IgD-negative memory B cell (primary cell): ENCODE results near the gene DALRD3. TPM values are rescaled to one million over a fixed set of nuclear protein-coding genes. Genes with fewer than 3 reads are reported as not detected.

Source experiments
- H3K27ac Mint-ChIP-seq, 3 donors: one replicate each; pipeline ENCODE4 v1.8.0; 2020 to 2022; ENCODE audit warnings: mild to moderate bottlenecking in 3 of 3, mixed read lengths in 3 of 3, moderate library complexity in 1 of 3
- H3K27me3 Mint-ChIP-seq: one replicate; pipeline ENCODE4 v1.8.0; 2021; ENCODE audit warnings: mixed read lengths
- H3K36me3 Mint-ChIP-seq: one replicate; pipeline ENCODE4 v1.8.0; 2020; ENCODE audit warnings: mild to moderate bottlenecking, mixed read lengths
- H3K4me1 Mint-ChIP-seq, 3 donors: one replicate each; pipeline ENCODE4 v1.8.0; 2020 to 2022; ENCODE audit warnings: mixed read lengths in 3 of 3, mild to moderate bottlenecking in 1 of 3
- H3K4me3 Mint-ChIP-seq, 4 donors: one replicate each; pipeline ENCODE4 v1.8.0; 2020 to 2022; ENCODE audit warnings: mild to moderate bottlenecking in 4 of 4, mixed read lengths in 4 of 4, moderate library complexity in 3 of 4
- H3K9me3 Mint-ChIP-seq, 3 donors: one replicate each; pipeline ENCODE4 v1.8.0; 2020 to 2021; ENCODE audit warnings: mixed read lengths in 3 of 3, mild to moderate bottlenecking in 1 of 3
- polyA plus RNA-seq: library from polyadenylated mRNA; unstranded; fragments of 300-500 nt; fragmentation: Illumina TruSeq; gene quantifications from one replicate; pipeline ENCODE4 v1.2.3, GENCODE V29; 2021

Gene DALRD3
- polyA plus RNA-seq: 25.4 TPM

GRCh38 chr3:49017971-49018706 lies at the start of gene DALRD3:
Gene DALRD3 (minus strand): TSS chr3:49018580. CDS start chr3:49018564, 16 bp downstream.
- no peaks in the 10 kb centered on the region for H3K9me3 Mint-ChIP-seq
- H3K27ac Mint-ChIP-seq: peak within 1 kb of the TSS; percentile 92 to 96 (median 92)
- peaks cover 1% of the 10 kb centered on the region for H3K36me3 Mint-ChIP-seq
- peak within 1 kb of the TSS; percentile 92 to 98 (median 96) for H3K4me3 Mint-ChIP-seq
- H3K27me3 Mint-ChIP-seq: no peaks in the 10 kb centered on the region
- peaks cover 12 to 21% (median 14%) of the 10 kb centered on the region in 3 donors for H3K4me1 Mint-ChIP-seq

GRCh38 chr3:49058011-49058410 lies 39.6 kb upstream of the DALRD3 start:
- H3K27me3 Mint-ChIP-seq: no peaks in the 10 kb centered on the region
- H3K9me3 Mint-ChIP-seq: no peaks in the 10 kb centered on the region
- H3K27ac Mint-ChIP-seq: no peak overlapping the region
- H3K36me3 Mint-ChIP-seq: no peaks in the 10 kb centered on the region
- peaks cover 0 to 3% (median 2%) of the 10 kb centered on the region in 3 donors for H3K4me1 Mint-ChIP-seq
- no peak overlapping the region for H3K4me3 Mint-ChIP-seq

GRCh38 chr3:49057268-49057667 lies 38.9 kb upstream of the DALRD3 start:
- H3K9me3 Mint-ChIP-seq: no peaks in the 10 kb centered on the region
- H3K27ac Mint-ChIP-seq: no peak overlapping the region
- peaks cover 0 to 4% (median 3%) of the 10 kb centered on the region in 3 donors for H3K4me1 Mint-ChIP-seq
- no peaks in the 10 kb centered on the region for H3K27me3 Mint-ChIP-seq
- no peaks in the 10 kb centered on the region for H3K36me3 Mint-ChIP-seq
- H3K4me3 Mint-ChIP-seq: no peak overlapping the region

GRCh38 chr3:49054344-49054862 lies 36.0 kb upstream of the DALRD3 start:
- Mint-ChIP-seq H3K9me3 (no peaks in the 10 kb centered on the region), H3K36me3 (peaks cover 6% of the 10 kb centered on the region), H3K27ac (peak overlapping the region in 2 of 3 donors; percentile 32 to 57), H3K27me3 (no peaks in the 10 kb centered on the region), H3K4me1 (peaks cover 3 to 8% (median 5%) of the 10 kb centered on the region in 3 donors), H3K4me3 (no peak overlapping the region)

GRCh38 chr3:49053543-49053942 lies 35.2 kb upstream of the DALRD3 start:
- no peaks in the 10 kb centered on the region for H3K27me3 Mint-ChIP-seq
- H3K4me1 Mint-ChIP-seq: peaks cover 3 to 8% (median 5%) of the 10 kb centered on the region in 3 donors
- peak overlapping the region in 1 of 3 donors; percentile 32 for H3K27ac Mint-ChIP-seq
- H3K9me3 Mint-ChIP-seq: no peaks in the 10 kb centered on the region
- H3K4me3 Mint-ChIP-seq: no peak overlapping the region
- H3K36me3 Mint-ChIP-seq: peaks cover 6% of the 10 kb centered on the region

- peaks cover 0 to 2% (median 0%) of the 10 kb centered on the region in 3 donors for H3K4me1 Mint-ChIP-seq
- peaks cover 3% of the 10 kb centered on the region for H3K36me3 Mint-ChIP-seq
- no peaks in the 10 kb centered on the region for H3K9me3 Mint-ChIP-seq
- H3K27me3 Mint-ChIP-seq: no peaks in the 10 kb centered on the region
- no peak overlapping the region for H3K4me3 Mint-ChIP-seq
- no peak overlapping the region for H3K27ac Mint-ChIP-seq
These were observed 16.9 kb upstream of the DALRD3 start for GRCh38 chr3:49035281-49035680.

- peak overlapping the region in 1 of 3 donors; percentile 31 for H3K27ac Mint-ChIP-seq
These were observed 16.3 kb upstream of the DALRD3 start for GRCh38 chr3:49034650-49035049.

GRCh38 chr3:49032646-49033304 lies 14.4 kb upstream of the DALRD3 start:
- peaks cover 3% of the 10 kb centered on the region for H3K36me3 Mint-ChIP-seq

More at GRCh38 chr3:49034650-49035049, 16.3 kb upstream of the DALRD3 start:
- peaks cover 3% of the 10 kb centered on the region for H3K36me3 Mint-ChIP-seq
- no peaks in the 10 kb centered on the region for H3K9me3 Mint-ChIP-seq
- no peak overlapping the region for H3K4me3 Mint-ChIP-seq
- H3K27me3 Mint-ChIP-seq: no peaks in the 10 kb centered on the region
- peaks cover 0 to 2% (median under 1%) of the 10 kb centered on the region in 3 donors for H3K4me1 Mint-ChIP-seq

GRCh38 chr3:49030321-49030720 lies 11.9 kb upstream of the DALRD3 start:
- Mint-ChIP-seq H3K27me3 (no peaks in the 10 kb centered on the region), H3K36me3 (peaks cover under 1% of the 10 kb centered on the region), H3K4me1 (peaks cover 13 to 30% (median 17%) of the 10 kb centered on the region in 3 donors), H3K27ac (peak overlapping the region in 2 of 3 donors; percentile 79 to 98), H3K9me3 (no peaks in the 10 kb centered on the region), H3K4me3 (peak overlapping the region in 1 of 4 donors; percentile 9)

More at GRCh38 chr3:49032646-49033304, 14.4 kb upstream of the DALRD3 start:
- Mint-ChIP-seq H3K4me1 (peaks cover 7 to 14% (median 14%) of the 10 kb centered on the region in 3 donors), H3K9me3 (no peaks in the 10 kb centered on the region), H3K27me3 (no peaks in the 10 kb centered on the region), H3K4me3 (no peak overlapping the region), H3K27ac (no peak overlapping the region)

- peak overlapping the region; percentile 85 to 97 (median 94) for H3K4me3 Mint-ChIP-seq
- H3K27me3 Mint-ChIP-seq: no peaks in the 10 kb centered on the region
- no peaks in the 10 kb centered on the region for H3K36me3 Mint-ChIP-seq
- peaks cover 14 to 37% (median 20%) of the 10 kb centered on the region in 3 donors for H3K4me1 Mint-ChIP-seq
- H3K27ac Mint-ChIP-seq: peak overlapping the region; percentile 79 to 98 (median 91)
- H3K9me3 Mint-ChIP-seq: no peaks in the 10 kb centered on the region
These were observed 11.1 kb upstream of the DALRD3 start for GRCh38 chr3:49029563-49029884.

GRCh38 chr3:49028673-49029562 lies 10.5 kb upstream of the DALRD3 start, which contains the start of gene IMPDH2:
Gene IMPDH2 (minus strand): TSS chr3:49029398. CDS start chr3:49029350, 48 bp downstream.
- Mint-ChIP-seq H3K36me3 (no peaks in the 10 kb centered on the region), H3K4me3 (peak within 1 kb of the TSS; percentile 85 to 97 (median 94)), H3K4me1 (peaks cover 14 to 37% (median 20%) of the 10 kb centered on the region in 3 donors)

GRCh38 chr3:49028298-49028672 lies 9.9 kb upstream of the DALRD3 start:
- Mint-ChIP-seq H3K4me1 (peaks cover 15 to 38% (median 23%) of the 10 kb centered on the region in 3 donors), H3K9me3 (no peaks in the 10 kb centered on the region), H3K27me3 (no peaks in the 10 kb centered on the region), H3K36me3 (no peaks in the 10 kb centered on the region), H3K4me3 (peak overlapping the region; percentile 85 to 97 (median 94)), H3K27ac (peak overlapping the region; percentile 79 to 98 (median 91))

More at GRCh38 chr3:49028673-49029562, 10.5 kb upstream of the DALRD3 start, which contains the start of gene IMPDH2:
- Mint-ChIP-seq H3K9me3 (no peaks in the 10 kb centered on the region), H3K27me3 (no peaks in the 10 kb centered on the region), H3K27ac (peak within 1 kb of the TSS; percentile 79 to 98 (median 91))

GRCh38 chr3:49027634-49028033 lies 9.3 kb upstream of the DALRD3 start:
- H3K4me1 Mint-ChIP-seq: peaks cover 20 to 42% (median 27%) of the 10 kb centered on the region in 3 donors
- H3K36me3 Mint-ChIP-seq: peaks cover 2% of the 10 kb centered on the region
- peak overlapping the region in 2 of 3 donors; percentile 23 to 86 for H3K27ac Mint-ChIP-seq
- H3K4me3 Mint-ChIP-seq: peak overlapping the region in 1 of 4 donors; percentile 92
- H3K27me3 Mint-ChIP-seq: no peaks in the 10 kb centered on the region
- H3K9me3 Mint-ChIP-seq: no peaks in the 10 kb centered on the region

GRCh38 chr3:49026536-49026935 lies 8.2 kb upstream of the DALRD3 start:
- Mint-ChIP-seq H3K4me3 (peak overlapping the region in 2 of 4 donors; percentile 70 to 92), H3K36me3 (peaks cover 2% of the 10 kb centered on the region), H3K27me3 (no peaks in the 10 kb centered on the region), H3K27ac (peak overlapping the region in 2 of 3 donors; percentile 9 to 86), H3K4me1 (peaks cover 20 to 42% (median 27%) of the 10 kb centered on the region in 3 donors), H3K9me3 (no peaks in the 10 kb centered on the region)
